ENCODE results near the gene APBB2.

Gene APBB2

GRCh38 chr4:41102414-41103092, 111.8 kb downstream of the APBB2 start:
- Histone ChIP-seq H3K4me1 (ENCODE audit: control insufficient read depth, insufficient read depth, low read length) (peaks cover 7% of the 10 kb centered on the region; the same call in 1 of the 2 replicates), H3K9ac (ENCODE audit: low read length) (no peak overlapping the region), H3K36me3 (ENCODE audit: control insufficient read depth, insufficient read depth, low read length) (no peaks in the 10 kb centered on the region), H3K27ac (ENCODE audit: low read depth, low read length) (no peak overlapping the region), H3K27me3 (ENCODE audit: control insufficient read depth, insufficient read depth, low read length) (no peaks in the 10 kb centered on the region), H3K9me3 (ENCODE audit: control insufficient read depth, insufficient read depth, low read depth, low read length) (no peaks in the 10 kb centered on the region), H3K4me3 (ENCODE audit: low read depth, low read length) (no peak overlapping the region)

- Histone ChIP-seq H3K4me3 (ENCODE audit: low read depth, low read length) (no peak overlapping the region), H3K27me3 (ENCODE audit: control insufficient read depth, insufficient read depth, low read length) (no peaks in the 10 kb centered on the region), H3K4me1 (ENCODE audit: control insufficient read depth, insufficient read depth, low read length) (peaks cover 7% of the 10 kb centered on the region; the same call in 1 of the 2 replicates), H3K36me3 (ENCODE audit: control insufficient read depth, insufficient read depth, low read length) (no peaks in the 10 kb centered on the region), H3K9me3 (ENCODE audit: control insufficient read depth, insufficient read depth, low read depth, low read length) (no peaks in the 10 kb centered on the region), H3K9ac (ENCODE audit: low read length) (peak overlapping the region; percentile 4), H3K27ac (ENCODE audit: low read depth, low read length) (no peak overlapping the region)
These were observed 116.0 kb downstream of the APBB2 start for GRCh38 chr4:41098093-41099048.

- Histone ChIP-seq H3K36me3 (ENCODE audit: control insufficient read depth, insufficient read depth, low read length) (no peaks in the 10 kb centered on the region), H3K4me1 (ENCODE audit: control insufficient read depth, insufficient read depth, low read length) (peaks cover 13% of the 10 kb centered on the region; the same call in 1 of the 2 replicates)
These were observed 118.4 kb downstream of the APBB2 start for GRCh38 chr4:41095973-41096372.

GRCh38 chr4:41095192-41095872, 119.0 kb downstream of the APBB2 start:
- peaks cover 13% of the 10 kb centered on the region; the same call in 1 of the 2 replicates for H3K4me1 ChIP-seq (ENCODE audit: control insufficient read depth, insufficient read depth, low read length)
- H3K36me3 ChIP-seq (ENCODE audit: control insufficient read depth, insufficient read depth, low read length): no peaks in the 10 kb centered on the region
- no peaks in the 10 kb centered on the region for H3K9me3 ChIP-seq (ENCODE audit: control insufficient read depth, insufficient read depth, low read depth, low read length)
- no peak overlapping the region for H3K4me3 ChIP-seq (ENCODE audit: low read depth, low read length)
- no peaks in the 10 kb centered on the region for H3K27me3 ChIP-seq (ENCODE audit: control insufficient read depth, insufficient read depth, low read length)
- H3K27ac ChIP-seq (ENCODE audit: low read depth, low read length): no peak overlapping the region
- H3K9ac ChIP-seq (ENCODE audit: low read length): no peak overlapping the region

More at GRCh38 chr4:41095973-41096372, 118.4 kb downstream of the APBB2 start:
- Histone ChIP-seq H3K9me3 (ENCODE audit: control insufficient read depth, insufficient read depth, low read depth, low read length) (no peaks in the 10 kb centered on the region), H3K27ac (ENCODE audit: low read depth, low read length) (no peak overlapping the region), H3K4me3 (ENCODE audit: low read depth, low read length) (no peak overlapping the region), H3K27me3 (ENCODE audit: control insufficient read depth, insufficient read depth, low read length) (no peaks in the 10 kb centered on the region), H3K9ac (ENCODE audit: low read length) (no peak overlapping the region)

- Histone ChIP-seq H3K27me3 (ENCODE audit: control insufficient read depth, insufficient read depth, low read length) (no peaks in the 10 kb centered on the region), H3K4me1 (ENCODE audit: control insufficient read depth, insufficient read depth, low read length) (peaks cover 6% of the 10 kb centered on the region; the same call in 1 of the 2 replicates), H3K9ac (ENCODE audit: low read length) (no peak overlapping the region), H3K36me3 (ENCODE audit: control insufficient read depth, insufficient read depth, low read length) (no peaks in the 10 kb centered on the region), H3K4me3 (ENCODE audit: low read depth, low read length) (no peak overlapping the region), H3K9me3 (ENCODE audit: control insufficient read depth, insufficient read depth, low read depth, low read length) (no peaks in the 10 kb centered on the region), H3K27ac (ENCODE audit: low read depth, low read length) (no peak overlapping the region)
These were observed 122.2 kb downstream of the APBB2 start for GRCh38 chr4:41092128-41092527.

- Histone ChIP-seq H3K4me3 (ENCODE audit: low read depth, low read length) (no peak overlapping the region), H3K4me1 (ENCODE audit: control insufficient read depth, insufficient read depth, low read length) (peaks cover 7% of the 10 kb centered on the region; the same call in 1 of the 2 replicates), H3K27me3 (ENCODE audit: control insufficient read depth, insufficient read depth, low read length) (no peaks in the 10 kb centered on the region), H3K9ac (ENCODE audit: low read length) (no peak overlapping the region), H3K27ac (ENCODE audit: low read depth, low read length) (no peak overlapping the region), H3K36me3 (ENCODE audit: control insufficient read depth, insufficient read depth, low read length) (no peaks in the 10 kb centered on the region), H3K9me3 (ENCODE audit: control insufficient read depth, insufficient read depth, low read depth, low read length) (peaks cover 5% of the 10 kb centered on the region; the same call in 1 of the 2 replicates)
These were observed 132.5 kb downstream of the APBB2 start for GRCh38 chr4:41081847-41082246.

- no peak overlapping the region for H3K27ac ChIP-seq (ENCODE audit: low read depth, low read length)
These were observed 133.4 kb downstream of the APBB2 start for GRCh38 chr4:41080976-41081375.

GRCh38 chr4:41079881-41080560, 134.3 kb downstream of the APBB2 start:
- H3K27me3 ChIP-seq (ENCODE audit: control insufficient read depth, insufficient read depth, low read length): no peaks in the 10 kb centered on the region
- H3K36me3 ChIP-seq (ENCODE audit: control insufficient read depth, insufficient read depth, low read length): no peaks in the 10 kb centered on the region
- no peaks in the 10 kb centered on the region for H3K9me3 ChIP-seq (ENCODE audit: control insufficient read depth, insufficient read depth, low read depth, low read length)
- H3K27ac ChIP-seq (ENCODE audit: low read depth, low read length): no peak overlapping the region
- no peak overlapping the region for H3K4me3 ChIP-seq (ENCODE audit: low read depth, low read length)
- H3K4me1 ChIP-seq (ENCODE audit: control insufficient read depth, insufficient read depth, low read length): peaks cover 7% of the 10 kb centered on the region; the same call in 1 of the 2 replicates
- H3K9ac ChIP-seq (ENCODE audit: low read length): no peak overlapping the region

More at GRCh38 chr4:41080976-41081375, 133.4 kb downstream of the APBB2 start:
- H3K9ac ChIP-seq (ENCODE audit: low read length): no peak overlapping the region
- H3K4me1 ChIP-seq (ENCODE audit: control insufficient read depth, insufficient read depth, low read length): peaks cover 7% of the 10 kb centered on the region; the same call in 1 of the 2 replicates
- no peaks in the 10 kb centered on the region for H3K36me3 ChIP-seq (ENCODE audit: control insufficient read depth, insufficient read depth, low read length)
- no peaks in the 10 kb centered on the region for H3K27me3 ChIP-seq (ENCODE audit: control insufficient read depth, insufficient read depth, low read length)
- no peak overlapping the region for H3K4me3 ChIP-seq (ENCODE audit: low read depth, low read length)
- H3K9me3 ChIP-seq (ENCODE audit: control insufficient read depth, insufficient read depth, low read depth, low read length): no peaks in the 10 kb centered on the region

GRCh38 chr4:41077628-41078027, 136.7 kb downstream of the APBB2 start:
- H3K27ac ChIP-seq (ENCODE audit: low read depth, low read length): no peak overlapping the region
- peak overlapping the region; percentile 20 for H3K9ac ChIP-seq (ENCODE audit: low read length)
- peaks cover 8% of the 10 kb centered on the region; the same call in 1 of the 2 replicates for H3K4me1 ChIP-seq (ENCODE audit: control insufficient read depth, insufficient read depth, low read length)
- H3K36me3 ChIP-seq (ENCODE audit: control insufficient read depth, insufficient read depth, low read length): no peaks in the 10 kb centered on the region
- H3K4me3 ChIP-seq (ENCODE audit: low read depth, low read length): no peak overlapping the region
- H3K27me3 ChIP-seq (ENCODE audit: control insufficient read depth, insufficient read depth, low read length): no peaks in the 10 kb centered on the region
- H3K9me3 ChIP-seq (ENCODE audit: control insufficient read depth, insufficient read depth, low read depth, low read length): no peaks in the 10 kb centered on the region

GRCh38 chr4:41076481-41076880, 137.9 kb downstream of the APBB2 start:
- no peaks in the 10 kb centered on the region for H3K27me3 ChIP-seq (ENCODE audit: control insufficient read depth, insufficient read depth, low read length)
- H3K27ac ChIP-seq (ENCODE audit: low read depth, low read length): no peak overlapping the region
- peaks cover 18% of the 10 kb centered on the region for H3K4me1 ChIP-seq (ENCODE audit: control insufficient read depth, insufficient read depth, low read length)
- no peaks in the 10 kb centered on the region for H3K36me3 ChIP-seq (ENCODE audit: control insufficient read depth, insufficient read depth, low read length)
- no peak overlapping the region for H3K4me3 ChIP-seq (ENCODE audit: low read depth, low read length)
- no peaks in the 10 kb centered on the region for H3K9me3 ChIP-seq (ENCODE audit: control insufficient read depth, insufficient read depth, low read depth, low read length)
- H3K9ac ChIP-seq (ENCODE audit: low read length): no peak overlapping the region
